ENCODE results near the gene CST9.

Gene CST9

GRCh38 chr20:23605867-23606651, at the start of gene CST9:
Gene CST9, minus strand, starts transcription at chr20:23605917. Its CDS starts 53 bp downstream, at chr20:23605864.
- DNase-seq: no peak

- DNase-seq: no peak
Observed at GRCh38 chr20:23654717-23655116, 49.0 kb upstream of the CST9 start.

- DNase-seq: no peak
Observed at GRCh38 chr20:23654000-23654399, 48.3 kb upstream of the CST9 start.

- no peak for DNase-seq
Observed at GRCh38 chr20:23653400-23653938, 47.8 kb upstream of the CST9 start.

GRCh38 chr20:23652926-23653325, 47.2 kb upstream of the CST9 start:
- DNase-seq: no peak

- no peak for DNase-seq
Observed at GRCh38 chr20:23652371-23652770, 46.7 kb upstream of the CST9 start.

- no peak for DNase-seq
Observed at GRCh38 chr20:23651117-23651516, 45.4 kb upstream of the CST9 start.

GRCh38 chr20:23649830-23650417, 44.2 kb upstream of the CST9 start:
- no peak for DNase-seq

GRCh38 chr20:23649242-23649641, 43.5 kb upstream of the CST9 start:
- DNase-seq: no peak

- no peak for DNase-seq
Observed at GRCh38 chr20:23647346-23647745, 41.6 kb upstream of the CST9 start.

GRCh38 chr20:23646106-23646873, 40.6 kb upstream of the CST9 start:
- DNase-seq: no peak

GRCh38 chr20:23645575-23645974, 39.9 kb upstream of the CST9 start:
- DNase-seq: no peak

- DNase-seq: no peak
Observed at GRCh38 chr20:23644164-23644563, 38.4 kb upstream of the CST9 start.

GRCh38 chr20:23643659-23644058, 37.9 kb upstream of the CST9 start:
- no peak for DNase-seq

- DNase-seq: no peak
Observed at GRCh38 chr20:23641936-23642751, 36.4 kb upstream of the CST9 start.

- DNase-seq: no peak
Observed at GRCh38 chr20:23640671-23641667, 35.3 kb upstream of the CST9 start.

GRCh38 chr20:23640018-23640601, 34.4 kb upstream of the CST9 start:
- no peak for DNase-seq

GRCh38 chr20:23639490-23639958, 33.8 kb upstream of the CST9 start:
- no peak for DNase-seq

- no peak for DNase-seq
Observed at GRCh38 chr20:23638309-23638708, 32.6 kb upstream of the CST9 start.

GRCh38 chr20:23637282-23638221, 31.8 kb upstream of the CST9 start, which contains the start of gene CST3:
Gene CST3, minus strand, starts transcription at chr20:23637955. Its CDS starts 93 bp downstream, at chr20:23637862.
- DNase-seq: peak; percentile 13 to 18
